Dedifferentiated amniotic fluid mesenchymal stem cell (primary cell): ENCODE results near the gene TEX13B.

ENCODE experiments used
- DNase-seq: peaks from one replicate; pipeline ENCODE4 v3.0.0-alpha.2; 2016; ENCODE audit errors: extremely low spot score

TEX13B gene

GRCh38 chrX:107936434-107936730 lies 45.8 kb downstream of the TEX13B start:
- DNase-seq, result no peak

DNA sequence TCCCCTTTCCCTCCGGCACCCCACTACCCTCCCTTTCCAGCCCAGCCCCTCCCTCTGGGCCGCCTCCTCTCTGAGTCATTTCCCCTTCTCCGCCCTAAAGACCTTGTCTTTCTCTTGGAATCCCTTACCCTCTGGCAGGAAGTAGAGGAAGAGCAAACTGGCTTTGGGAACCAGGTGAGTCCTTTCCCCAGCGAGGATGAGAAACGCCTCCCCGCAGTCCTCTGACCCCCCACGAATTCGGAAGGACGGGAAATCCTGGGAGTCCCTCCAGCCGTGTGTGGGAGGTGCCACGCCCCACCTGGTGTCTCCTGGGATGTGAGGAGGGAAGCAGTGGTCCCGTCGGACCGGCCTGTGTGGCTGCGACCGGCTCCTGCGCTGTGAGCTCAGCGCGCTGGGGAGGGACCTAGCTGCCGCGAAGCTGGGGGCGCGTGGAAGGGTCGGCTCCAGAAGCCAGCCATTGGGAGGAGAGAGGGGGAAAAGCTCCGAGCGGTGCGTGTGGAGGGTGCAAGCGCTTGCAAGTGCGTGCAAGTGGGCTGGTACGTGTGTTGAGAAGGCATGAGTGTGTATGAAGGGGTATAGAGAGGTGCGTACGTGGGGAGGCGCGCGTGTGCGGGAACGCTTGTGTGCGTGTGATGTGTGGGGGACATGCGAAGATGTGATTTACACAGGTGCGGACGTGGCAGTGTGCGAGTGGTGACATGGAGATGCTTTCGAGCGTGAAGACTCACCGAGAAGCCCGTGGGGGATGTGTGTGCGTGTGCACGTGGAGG lies 46.3 kb downstream of the TEX13B start:
- DNase-seq, result no peak

DNA sequence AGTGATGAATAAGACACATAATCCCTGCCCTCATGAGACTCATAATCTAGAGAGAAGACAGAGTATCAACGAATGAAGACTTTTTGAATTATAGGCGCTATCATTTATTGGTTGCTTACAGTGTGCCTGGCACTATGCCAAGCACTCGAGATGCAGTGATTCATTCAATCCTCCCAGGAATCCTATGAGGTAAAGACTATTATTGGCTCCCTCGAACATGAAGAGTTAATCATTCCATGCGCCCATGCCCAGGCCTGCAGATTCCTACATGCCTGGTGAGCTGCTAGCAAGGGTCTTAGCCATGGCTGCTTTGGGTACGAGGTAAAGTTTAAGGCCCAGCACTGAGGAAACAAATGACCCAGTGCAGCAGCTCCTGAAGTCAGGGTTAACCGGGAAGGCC lies 47.0 kb downstream of the TEX13B start:
- DNase-seq, result no peak

GRCh38 chrX:107934262-107934661 lies 47.9 kb downstream of the TEX13B start:
- DNase-seq, result no peak
